GM13977 (cell line): ENCODE results near the gene PSMG2.

Experiments used
- DNase-seq: peaks from one replicate; pipeline ENCODE4 v3.0.0; 2012; ENCODE audit warnings: low spot score
- CTCF ChIP-seq: IDR thresholded peaks from 2 replicates; pipeline ENCODE4 v1.5.1; 2012; ENCODE audit warnings: mild to moderate bottlenecking, control low read depth; ENCODE audit not compliant: insufficient read depth; ENCODE audit errors: extremely low read depth, missing control alignments
- in situ Hi-C: fragments of 300-500 bp; cut with MboI; formaldehyde crosslinking; loops from one replicate; pipeline ENCODE4 v1.12.0; 2022; ENCODE audit warnings: low sequenced_read_pairs, low pct_unique_long_range_greater_than_20kb, mixed read lengths, inconsistent platforms; ENCODE audit not compliant: unreplicated experiment

PSMG2 gene

DNA sequence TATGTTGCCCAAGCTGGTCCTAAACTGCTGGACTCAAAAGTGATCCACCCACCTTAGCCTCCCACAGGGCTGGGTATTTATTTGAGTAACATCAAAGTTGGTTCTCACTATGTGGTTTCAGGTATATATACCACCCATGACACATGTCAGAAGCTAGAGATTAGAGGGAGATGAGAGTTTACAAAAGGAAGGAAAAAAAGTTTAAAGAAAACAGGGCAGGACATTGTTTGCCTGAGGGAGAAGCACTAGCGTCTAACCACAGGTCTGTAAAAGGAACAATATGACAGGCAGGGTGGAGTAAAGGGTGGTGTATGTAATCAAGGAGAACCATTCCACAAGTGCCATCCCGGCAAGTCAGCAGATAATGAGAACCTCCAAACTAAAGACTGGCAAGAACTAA lies 8.8 kb upstream of the PSMG2 start:
- no peak for TF ChIP-seq CTCF
- DNase-seq: no peak
- in situ Hi-C loops: no loop called here

GRCh38 chr18:12699747-12700146 lies 3.1 kb upstream of the PSMG2 start:
- DNase-seq: no peak

DNA sequence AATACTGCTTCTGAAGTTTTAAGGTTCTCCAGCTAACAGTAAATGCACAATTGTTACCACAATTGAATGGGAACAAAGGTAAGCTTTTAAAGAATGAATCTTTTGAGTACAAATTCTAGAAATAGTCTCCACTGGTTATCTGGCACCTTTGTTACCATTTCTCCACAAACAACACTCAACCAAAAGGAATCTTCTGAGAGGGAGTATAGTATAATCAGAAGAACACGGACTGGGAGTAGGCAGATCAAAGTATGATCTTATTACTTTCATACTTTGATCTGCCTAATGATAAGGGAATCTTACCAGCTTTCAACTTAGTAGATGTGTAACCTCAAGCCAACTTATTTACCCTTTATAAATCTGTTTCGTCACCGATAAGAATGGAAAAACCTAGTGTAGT lies 1.7 kb upstream of the PSMG2 start:
- no peak for DNase-seq
- TF ChIP-seq CTCF: no peak
- in situ Hi-C loops: no loop called here

More at GRCh38 chr18:12699747-12700146, 3.1 kb upstream of the PSMG2 start:
- no peak for TF ChIP-seq CTCF
- in situ Hi-C loops: no loop called here

GRCh38 chr18:12703096-12703567 lies 290 bp downstream of the PSMG2 start:
- no peak for DNase-seq
- in situ Hi-C loops: no loop called here

GRCh38 chr18:12703664-12704063 lies 822 bp downstream of the PSMG2 start:
- no peak for DNase-seq
- no peak for TF ChIP-seq CTCF
- in situ Hi-C loops: no loop called here

More at GRCh38 chr18:12703096-12703567, 290 bp downstream of the PSMG2 start:
- no peak for TF ChIP-seq CTCF

GRCh38 chr18:12711446-12711845 lies 8.6 kb downstream of the PSMG2 start:
- TF ChIP-seq CTCF: no peak
- no peak for DNase-seq
- in situ Hi-C loops: no loop called here
